ENCODE data around the gene SLC44A4.
A peak's percentile ranks its signal among the peaks of the same experiment; 100 is the strongest.

Gene SLC44A4

DNA sequence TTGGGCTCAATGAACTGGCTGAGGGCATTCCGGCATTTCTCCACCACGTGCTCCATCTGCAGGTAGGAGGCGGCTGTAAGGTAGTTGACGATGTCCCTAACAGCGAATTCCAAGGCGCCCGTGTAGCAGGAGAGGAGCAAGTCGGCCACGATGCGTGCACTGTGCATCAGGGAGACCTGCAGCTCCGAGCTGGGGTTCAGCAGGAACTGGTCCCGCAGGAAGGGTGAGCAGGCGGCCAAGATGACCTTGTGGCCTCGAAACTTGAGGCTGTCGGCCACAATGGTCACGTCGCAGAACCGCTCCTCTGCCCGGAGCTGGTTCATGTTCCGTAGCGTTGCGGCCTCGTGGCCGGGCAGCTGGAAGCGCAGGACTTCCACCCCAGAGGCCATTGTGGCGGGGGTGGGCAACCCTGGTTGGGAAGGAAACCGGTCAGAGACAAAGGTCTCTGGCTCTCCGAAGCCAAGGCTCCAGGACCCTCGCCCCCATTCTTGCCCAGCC is 22.2 kb upstream of the SLC44A4 start:
- peak; percentile 42 for DNase-seq

DNA sequence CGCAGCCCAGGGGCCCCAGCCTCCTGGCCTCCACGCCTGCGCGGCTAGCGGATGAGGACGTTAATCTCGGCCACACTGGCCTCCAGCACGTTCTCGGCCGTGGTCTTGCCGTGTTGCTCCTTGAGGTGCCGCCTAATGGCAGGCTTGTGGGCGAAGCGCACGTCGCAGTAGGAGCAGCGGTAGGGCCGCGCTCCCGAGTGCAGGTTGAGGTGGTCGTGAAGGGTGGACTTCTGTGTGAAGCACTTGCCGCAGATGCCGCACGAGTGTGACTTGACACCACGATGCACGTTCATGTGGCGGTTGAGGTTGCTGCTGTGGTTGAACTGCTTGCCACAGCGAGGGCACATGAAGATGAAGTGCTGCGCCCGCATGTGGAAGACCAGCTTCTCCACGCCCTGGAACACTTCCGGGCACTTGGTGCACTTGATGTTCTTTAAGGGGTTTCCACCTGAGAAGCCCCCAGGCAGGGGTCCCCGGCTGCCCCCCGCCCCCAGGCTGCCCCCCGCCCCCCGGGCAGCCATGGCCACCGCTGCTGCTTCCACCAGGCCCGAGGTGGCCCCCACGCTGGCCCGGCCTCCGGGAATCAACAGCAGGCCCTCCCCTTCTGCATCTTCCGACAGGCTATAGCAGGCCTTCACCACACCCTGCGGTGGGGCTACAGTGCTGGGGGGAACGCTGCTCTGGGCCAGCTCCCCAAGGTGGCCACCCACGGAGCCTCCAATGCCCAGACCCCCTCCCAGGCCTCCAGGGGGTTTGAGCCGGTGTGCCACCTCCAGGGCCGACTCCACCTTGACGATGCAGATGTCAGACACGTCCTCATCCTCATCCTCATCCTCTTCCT is 21.3 kb upstream of the SLC44A4 start:
- DNase-seq = no peak

DNA sequence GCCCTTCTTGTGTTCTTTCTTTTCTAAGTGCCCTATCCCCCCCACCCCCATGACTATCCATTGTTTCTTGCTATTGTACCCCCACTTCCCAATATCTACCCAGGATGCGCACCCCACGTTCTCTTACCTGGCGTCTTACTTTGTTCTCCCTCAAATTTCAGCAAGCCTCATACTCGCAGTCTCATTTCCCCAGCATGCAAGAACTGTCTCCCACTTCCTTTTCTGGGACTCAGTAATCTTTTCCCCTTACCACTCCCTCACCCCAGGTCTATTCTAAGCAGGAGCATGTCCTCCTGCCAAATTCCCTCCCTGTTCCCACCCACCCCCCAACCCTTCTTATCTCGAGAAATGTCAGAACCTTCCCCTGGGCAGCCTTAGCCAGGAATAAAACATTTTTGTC is 20.4 kb upstream of the SLC44A4 start:
- DNase-seq = no peak

DNA sequence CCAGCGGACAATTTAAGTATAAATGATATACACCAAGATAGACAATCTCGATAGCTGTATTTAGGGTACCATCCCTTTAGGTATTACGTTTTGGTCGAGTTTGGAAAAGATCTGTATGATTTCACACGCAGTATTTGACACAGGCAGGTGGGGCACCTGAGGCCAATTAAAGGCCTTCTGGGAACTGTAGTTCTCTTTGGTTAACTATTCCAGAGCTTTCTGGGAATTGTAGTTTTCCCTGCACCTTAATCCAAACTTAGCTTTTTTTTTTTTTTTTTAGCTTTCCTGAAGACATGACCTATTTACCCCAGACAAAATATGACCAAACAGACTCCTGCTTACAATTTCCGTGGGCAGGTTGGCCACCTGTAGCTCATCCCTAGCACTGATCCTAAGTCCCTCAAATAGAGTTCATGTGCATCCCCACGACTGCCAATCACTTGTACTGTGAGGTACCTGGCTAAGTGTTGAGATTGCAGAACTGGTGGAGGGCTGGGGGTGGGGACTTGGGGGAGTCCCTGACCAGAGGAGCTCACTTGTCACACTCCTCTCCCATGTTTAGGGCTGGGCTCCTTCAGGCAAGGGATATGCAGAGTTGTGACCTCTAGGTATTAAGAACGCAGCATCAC is 19.7 kb upstream of the SLC44A4 start:
- no peak for DNase-seq

DNA sequence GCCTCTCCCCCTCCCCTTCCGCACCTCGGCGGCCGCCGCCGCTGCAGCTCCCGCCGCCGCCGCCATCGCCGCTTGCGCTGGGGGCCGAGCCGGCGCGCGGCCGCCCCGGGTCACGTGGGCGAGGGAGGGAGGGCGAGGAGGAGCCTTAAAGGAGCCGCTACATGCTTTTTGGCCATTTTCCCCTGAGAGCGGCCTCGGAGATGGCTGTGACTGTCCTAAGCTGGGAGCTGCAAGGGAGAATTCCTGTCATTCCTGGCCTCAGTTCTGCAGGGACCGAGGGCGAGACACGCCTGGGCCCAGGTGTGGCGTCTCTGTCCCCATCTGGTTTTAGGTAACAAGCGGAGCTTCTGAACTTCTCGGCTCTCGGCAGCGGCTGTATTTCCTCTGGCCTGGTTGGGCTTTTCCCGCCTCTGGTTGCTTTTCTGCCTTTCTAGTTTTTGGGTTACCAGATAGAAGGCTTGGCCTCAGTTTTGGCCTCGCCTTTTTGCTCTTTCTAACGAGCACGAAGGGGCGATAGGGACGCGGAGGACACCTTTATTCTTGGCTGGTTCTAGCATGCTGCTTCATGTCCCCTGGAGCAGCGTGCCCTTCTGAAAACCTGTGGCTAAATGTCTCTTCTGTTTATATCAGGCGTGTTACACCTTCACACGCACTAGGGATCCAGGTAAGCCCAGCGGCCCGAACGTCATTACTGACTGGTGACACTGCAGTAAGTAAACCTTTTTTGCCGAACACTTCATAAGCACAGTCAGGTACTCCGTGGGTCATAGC is 19.0 kb upstream of the SLC44A4 start, which contains the start of gene EHMT2:
Gene EHMT2, minus strand, starts transcription at position 87 of the 771 bp plus-strand sequence. Its CDS starts 21 bp downstream, at position 66.
- peak; percentile 90 for DNase-seq

DNA sequence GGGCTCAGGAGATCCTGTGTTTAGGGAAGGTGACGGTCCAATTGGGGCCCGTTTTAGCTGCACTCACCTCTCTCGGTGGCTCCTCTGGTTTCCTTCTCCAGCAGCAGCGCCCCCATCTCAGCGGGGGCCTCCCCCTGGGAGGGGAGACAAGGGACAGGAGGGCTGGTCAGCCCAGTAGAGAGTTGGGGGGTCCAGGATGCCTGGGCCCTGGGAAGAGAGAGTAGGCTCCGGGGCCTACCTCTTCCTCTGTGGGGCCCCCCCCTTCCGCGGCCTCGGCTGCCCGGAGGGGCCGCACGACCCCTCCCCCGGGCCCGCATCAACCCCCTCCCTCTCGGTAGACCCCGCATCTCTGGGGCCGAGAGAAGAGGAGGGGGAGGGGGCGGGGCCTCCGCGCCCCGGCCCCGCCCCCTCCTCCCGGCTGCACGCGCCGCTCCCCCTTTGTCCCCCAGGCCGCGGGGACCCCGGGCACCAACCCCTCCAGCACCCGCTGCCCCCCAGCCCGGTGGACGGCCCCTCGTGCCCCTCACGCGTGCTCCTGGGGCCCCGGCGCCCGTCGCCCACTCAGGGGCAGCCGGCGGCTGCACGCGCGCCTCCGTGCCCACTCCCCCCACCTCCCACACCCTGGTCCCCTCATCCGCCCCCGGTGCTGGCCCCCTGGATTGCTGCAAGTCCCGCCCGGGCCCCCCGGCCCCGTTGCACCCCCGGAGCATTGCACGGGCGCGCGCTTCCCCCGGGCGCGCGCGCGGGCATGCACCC is 18.2 kb upstream of the SLC44A4 start:
- no peak for DNase-seq

DNA sequence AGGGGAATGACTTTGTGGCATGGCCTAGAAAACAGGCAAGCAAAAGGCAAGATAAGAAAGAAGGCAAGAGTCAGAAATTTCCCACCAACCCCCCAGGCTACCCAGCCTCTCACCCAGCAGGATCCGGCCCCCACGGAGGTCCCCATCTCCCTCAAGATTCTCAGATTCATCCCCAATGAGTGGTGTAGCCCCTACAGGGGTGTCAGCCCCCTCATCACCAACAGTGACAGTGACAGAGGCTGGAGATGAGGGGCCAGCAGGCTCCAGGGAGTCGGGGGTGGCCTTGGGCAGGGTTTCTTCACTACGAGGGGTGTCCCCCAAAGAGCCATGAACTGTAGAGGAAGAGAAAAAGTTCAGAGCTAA is 17.7 kb upstream of the SLC44A4 start:
- DNase-seq = no peak

DNA sequence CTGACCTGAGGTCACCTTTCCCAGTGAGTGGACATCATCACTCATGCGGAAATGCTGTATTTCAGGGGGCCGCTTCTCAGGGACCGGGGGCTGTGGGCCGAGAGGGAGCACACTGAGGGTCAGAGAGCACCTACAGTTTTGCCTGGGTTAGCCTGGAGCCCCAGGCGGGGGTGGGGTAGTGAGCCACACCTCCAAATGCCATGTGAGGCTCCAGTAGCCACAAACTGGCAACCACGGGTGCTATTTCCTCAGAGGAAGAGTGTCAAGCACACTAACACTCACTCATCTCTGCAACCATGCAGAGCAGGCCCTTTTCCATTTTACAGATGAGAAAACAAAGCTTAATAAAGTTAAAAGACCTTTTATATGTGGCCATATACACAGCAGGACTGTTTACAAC is 14.0 kb upstream of the SLC44A4 start:
- no peak for DNase-seq

DNA sequence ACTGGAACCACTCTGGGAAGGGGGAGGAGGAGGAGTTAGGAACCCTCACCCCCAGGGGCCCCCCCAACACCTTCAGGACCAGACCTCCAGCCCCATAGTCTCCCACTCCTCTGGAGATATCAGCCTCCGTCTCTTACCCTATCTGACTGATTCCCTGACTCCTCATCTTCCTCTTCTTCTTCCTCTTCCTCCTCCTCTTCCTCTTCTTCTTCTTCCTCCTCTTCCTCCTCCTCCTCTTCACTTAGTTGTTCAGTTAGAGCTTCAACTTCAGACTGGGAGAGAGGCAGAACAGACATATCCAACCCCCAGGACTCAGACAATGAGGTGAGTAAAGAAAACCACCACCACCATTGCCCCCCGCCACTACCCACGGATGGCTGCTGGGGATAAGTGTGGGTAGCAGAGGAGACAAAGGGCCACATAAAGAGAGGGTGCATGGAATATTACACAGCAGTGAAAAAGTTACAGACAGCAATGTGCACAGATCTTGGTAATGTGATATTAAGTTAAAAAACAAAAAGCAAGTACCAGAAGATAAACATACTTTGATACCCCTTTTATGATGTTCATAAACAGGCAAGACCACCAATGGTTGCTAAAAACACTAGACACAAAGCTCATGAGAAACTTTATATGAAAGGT is 10.7 kb upstream of the SLC44A4 start:
- no peak for DNase-seq

DNA sequence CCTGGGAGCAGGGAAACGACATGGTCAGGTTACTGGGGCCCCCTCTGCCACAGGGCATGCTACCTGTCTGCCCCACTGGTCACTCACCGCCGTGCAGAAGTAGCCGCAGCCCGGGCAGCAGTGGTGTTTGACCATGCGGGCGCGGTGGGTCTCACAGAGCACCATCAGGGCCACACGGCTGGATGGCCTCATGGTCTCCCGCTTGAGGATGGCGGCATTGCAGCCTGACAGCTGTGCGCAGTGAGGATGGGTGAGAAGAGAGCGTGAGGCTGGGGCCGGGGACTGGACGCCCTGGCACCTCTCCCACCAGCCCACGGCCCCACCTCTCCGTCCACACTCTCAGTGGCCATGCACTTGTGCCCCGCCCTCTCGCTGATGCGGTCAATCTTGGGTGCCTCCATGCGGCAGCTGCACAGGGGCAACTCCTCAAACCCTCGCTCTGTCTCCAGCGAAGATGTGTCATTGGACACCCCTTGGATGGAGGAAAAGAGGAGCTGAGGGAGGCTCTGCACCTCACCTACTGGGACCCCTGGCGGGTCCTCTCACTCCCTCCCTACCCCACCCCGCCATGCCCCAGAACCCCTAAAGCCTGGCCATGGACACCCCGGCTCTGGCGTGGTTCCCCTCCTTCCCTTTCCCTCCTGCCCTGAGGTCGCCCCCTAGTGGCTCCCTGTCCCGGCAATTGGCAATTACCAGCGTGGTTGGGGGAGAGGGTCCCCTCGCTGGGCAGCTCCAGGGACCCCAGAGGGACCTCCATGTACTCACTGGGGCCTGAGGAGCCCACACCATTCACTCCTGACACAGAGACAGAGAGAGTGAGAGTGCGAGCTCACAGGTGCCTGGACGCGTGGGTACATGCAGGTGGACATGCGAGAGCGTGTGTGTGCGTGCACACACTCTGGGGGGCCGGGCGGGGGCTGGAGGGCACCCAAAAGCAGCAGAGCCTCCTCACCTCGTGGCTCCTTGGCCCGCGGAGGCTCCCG is 9.8 kb upstream of the SLC44A4 start:
- no peak for DNase-seq

DNA sequence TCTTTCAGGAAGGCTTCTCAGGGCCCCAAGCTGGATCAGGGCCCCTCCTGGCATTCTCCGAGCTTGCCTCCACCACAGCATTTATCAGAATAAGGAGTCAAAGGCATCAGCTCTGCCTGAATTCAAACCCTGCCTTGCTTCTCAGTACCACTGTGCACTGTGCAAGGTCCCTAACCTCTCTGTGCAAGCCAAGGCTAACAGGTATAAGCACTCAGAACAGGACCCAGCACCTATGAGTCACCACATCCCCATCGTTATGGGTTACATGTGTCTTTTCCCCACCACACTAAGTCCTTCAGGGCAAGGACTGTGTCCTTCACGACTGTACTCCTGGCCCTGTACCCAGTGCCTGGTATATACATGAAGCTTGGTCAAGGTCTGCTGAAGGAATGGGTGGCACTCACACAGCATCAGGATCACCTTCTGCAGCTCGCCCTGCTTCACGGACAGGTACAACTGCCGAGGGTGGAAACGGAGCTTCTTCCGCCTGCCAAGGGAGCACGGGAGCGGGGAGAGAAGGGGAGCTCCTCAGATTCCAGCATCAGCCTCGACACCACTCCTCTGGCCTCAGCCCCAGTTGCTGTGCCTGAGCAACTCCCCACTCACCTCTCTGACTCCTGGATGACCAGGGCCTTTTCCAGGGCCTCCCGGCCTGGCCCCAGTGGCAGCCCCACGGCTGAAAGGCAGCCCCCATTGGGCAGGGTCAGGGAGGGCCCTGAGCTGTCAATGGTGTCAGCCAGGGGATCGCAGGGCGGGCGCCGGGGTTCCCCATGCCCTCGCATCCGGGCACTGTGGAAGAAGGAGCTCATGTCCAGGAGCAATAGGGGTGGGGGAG is 8.6 kb upstream of the SLC44A4 start:
- DNase-seq = no peak

DNA sequence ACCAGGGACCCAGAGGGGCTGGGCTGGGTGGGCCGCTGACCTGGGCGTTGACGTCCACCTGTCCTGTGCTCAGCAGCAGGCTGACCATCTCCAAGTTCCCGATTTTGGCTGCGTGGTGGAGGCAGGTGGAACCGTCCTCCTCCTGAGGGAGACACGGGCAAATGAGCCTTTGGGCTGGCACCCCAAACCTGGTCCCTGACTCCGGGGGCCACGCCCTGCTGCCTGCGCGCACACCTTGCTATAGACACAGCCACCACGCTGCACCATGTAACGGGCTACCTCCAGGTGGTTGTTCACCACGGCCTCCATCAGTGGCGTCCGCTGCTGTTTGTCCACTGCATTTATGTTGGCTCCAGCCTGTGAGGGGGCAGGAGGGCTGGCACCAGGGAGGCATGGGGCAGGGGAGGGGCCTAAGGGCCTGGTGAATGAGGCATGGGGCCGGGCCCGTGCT is 7.8 kb upstream of the SLC44A4 start:
- no peak for DNase-seq

DNA sequence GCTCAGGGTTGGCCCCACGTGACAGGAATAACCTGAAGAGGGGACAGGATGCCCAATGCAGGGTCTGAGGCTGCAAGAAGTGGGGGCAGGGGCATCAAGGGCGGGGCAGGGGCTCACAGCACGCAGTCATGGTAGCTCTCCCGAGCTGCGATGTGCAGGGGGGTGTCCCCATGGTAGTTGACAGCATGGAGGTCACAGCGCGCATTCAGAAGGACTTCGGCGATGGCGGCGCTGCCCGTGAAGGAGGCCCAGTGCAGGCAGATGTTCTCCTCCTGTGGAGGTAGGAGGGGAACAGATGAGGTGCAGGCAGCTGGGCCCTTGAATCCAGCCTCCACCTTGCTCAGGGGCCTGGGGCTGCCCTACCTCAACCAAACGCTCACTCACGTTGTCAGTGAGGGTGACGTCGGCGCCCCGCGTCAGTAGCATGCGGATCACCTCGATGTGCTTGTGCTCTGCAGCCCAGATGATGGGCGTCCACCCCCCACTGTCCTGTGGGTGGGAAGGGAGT is 5.8 kb upstream of the SLC44A4 start:
- no peak for DNase-seq

DNA sequence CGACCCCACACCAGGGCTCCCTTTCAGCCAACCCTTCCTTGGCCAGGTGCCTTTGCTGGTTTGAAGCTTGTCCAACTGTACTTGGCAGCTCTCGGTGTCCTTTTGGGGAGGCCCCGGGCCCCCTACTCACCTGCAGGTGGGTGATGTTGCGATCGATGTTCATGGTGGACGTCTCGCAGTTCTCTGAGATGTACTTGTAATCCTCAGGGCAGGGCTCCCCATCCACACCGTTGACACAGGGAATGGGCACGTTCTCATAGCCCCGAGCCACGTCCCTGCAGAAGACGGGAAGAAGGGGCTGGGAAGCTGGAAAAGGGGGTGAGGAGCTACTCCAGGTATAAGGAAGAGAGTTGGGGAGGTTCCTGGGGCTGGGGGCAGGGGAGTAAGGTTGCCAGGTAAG is 4.9 kb upstream of the SLC44A4 start:
- no peak for DNase-seq

DNA sequence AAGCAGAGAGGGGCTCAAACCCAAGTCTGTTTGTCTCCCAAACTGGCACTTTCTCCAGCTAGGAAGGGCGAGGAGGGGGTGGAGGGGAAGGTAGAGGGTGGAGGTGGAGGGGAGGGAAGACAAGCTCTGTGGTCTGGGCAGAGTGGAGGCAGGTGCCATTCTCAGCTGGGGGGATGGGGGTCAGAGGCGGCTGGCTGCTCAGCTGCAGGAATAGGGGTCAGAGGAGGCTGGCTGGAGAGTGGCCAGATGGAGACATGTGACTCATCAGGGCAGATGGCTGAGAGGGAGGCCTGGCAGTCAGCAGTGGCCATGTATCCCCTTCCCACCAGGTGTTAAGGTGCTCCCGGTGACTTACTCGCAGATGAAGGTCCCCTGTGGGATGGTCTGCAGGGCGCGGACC is 3.5 kb upstream of the SLC44A4 start:
- DNase-seq = no peak

DNA sequence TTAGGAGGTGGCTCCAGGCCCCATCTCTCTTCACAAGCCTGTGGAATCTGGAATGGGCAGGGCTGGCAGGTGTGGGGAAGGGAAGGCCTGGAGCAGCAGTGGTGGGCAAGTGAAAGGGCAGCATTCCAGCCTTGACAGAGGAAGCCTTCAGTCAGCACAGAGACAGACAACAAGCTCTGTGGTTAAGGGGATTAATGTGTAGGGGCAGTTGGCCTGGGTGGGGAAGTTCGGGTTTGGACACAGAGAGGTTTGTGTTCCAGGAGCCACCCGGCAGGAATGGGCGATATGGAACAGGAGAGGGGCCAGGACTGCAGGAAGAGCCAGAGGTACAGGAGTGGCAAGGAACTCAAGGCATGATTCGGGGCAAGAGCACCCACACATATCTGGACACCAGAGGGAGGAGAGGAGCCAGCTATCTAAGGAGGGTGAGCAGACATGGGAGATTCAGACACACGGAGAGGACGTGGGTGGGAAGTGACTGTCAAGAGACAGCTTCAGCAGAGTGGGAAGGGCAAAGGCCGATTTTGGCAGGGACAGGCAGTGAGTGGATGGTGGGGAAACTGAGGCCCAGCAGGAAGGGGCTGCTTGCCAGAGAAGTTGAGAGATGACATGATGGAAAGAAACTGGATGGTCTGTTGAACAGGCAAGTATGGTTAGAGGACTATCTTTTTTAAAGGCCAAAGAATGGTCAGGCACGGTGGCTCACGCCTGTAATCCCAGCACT is 2.5 kb upstream of the SLC44A4 start:
- DNase-seq = no peak

DNA sequence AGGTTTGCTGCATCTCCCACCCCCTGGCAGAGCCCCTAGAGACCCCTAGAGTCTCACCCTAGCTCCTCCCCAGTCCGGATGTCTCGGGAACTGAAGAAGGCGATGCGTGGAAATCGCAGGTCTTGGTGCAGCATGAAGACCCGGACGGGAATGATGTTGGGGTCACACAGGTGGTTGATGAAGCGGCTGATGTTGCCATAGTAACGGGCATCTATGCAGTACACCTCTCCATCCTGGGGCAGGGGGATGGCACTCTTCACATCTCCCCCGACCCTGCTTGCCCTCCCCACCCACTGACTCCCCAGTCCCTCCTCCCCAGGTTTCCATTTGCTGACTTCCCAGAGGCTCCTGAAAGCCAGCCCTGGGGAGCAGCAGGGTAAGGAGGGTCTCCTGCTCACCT is 1.8 kb upstream of the SLC44A4 start:
- no peak for DNase-seq

DNA sequence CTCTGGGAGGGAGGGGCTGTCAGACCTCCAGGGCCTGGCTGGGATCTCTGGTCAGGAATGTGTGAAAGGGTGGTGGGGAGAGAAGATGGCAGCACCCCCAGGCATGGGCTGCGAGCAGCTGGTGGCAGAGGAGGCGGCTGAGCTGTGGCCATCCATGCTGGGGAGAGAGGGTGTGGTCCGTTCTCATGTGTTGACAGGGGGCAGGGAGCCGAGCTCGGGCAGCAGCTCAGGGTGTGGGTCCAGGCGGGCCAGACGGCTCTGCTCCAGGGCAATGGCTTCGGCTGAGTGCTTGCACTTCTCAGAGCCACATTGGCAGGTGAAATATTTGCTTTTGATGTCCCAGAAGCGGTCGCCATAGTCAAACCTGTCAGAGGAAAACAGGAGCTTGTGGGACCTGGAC is 1.1 kb upstream of the SLC44A4 start:
- no peak for DNase-seq

DNA sequence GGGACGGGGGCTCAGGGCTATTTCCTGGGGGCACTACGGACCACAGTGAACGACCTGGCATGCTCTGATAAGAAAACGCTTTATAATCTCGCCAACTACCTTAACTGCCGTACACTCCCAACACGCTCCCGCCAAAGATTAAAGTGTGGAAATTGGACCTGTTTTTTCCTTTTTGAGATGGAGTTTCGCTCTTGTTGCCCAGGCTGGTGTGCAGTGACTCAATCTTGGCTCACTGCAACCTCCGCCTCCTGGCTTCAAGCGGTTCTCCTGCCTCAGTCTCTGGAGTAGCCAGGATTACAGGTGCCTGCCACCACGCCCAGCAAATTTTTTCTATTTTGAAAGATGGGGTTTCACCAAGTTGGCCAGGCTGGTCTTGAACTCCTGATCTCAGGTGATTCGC is 346 bp upstream of the SLC44A4 start:
- no peak for DNase-seq

All from left hindlimb (tissue), 1 donor.